Fibroblast of lung (primary cell): Measurements from ENCODE around the gene NHSL2. TPM values are rescaled to one million over a fixed set of nuclear protein-coding genes. Genes with fewer than 3 reads are reported as not detected.
A peak's percentile ranks its signal among the peaks of the same experiment; 100 is the strongest.

Experiments
- DNase-seq, 2 donors: peaks; one replicate each; pipeline versions ENCODE4 v3.0.0 to v3.0.0-alpha.2; 2010; ENCODE audit warnings: low read depth in 2 of 2
- H2AFZ ChIP-seq: 2 replicates; pipeline ENCODE4 v1.5.1; 2012; ENCODE audit warnings: low read length, control low read depth, inconsistent platforms
- H3K27ac ChIP-seq: 2 replicates; pipeline ENCODE4 v1.5.1; 2011; ENCODE audit warnings: low read length, control low read depth; ENCODE audit not compliant: insufficient read depth
- H3K27me3 ChIP-seq: 2 replicates; pipeline ENCODE4 v1.5.1; 2011; ENCODE audit warnings: mild to moderate bottlenecking, low read length; ENCODE audit not compliant: control insufficient read depth, insufficient read depth
- H3K36me3 ChIP-seq: 2 replicates; pipeline ENCODE4 v1.5.1; 2011; ENCODE audit warnings: low read length; ENCODE audit not compliant: control insufficient read depth, insufficient read depth
- H3K4me1 ChIP-seq: 2 replicates; pipeline ENCODE4 v1.5.1; 2011; ENCODE audit warnings: low read length; ENCODE audit not compliant: control insufficient read depth, insufficient read depth; ENCODE audit errors: extremely low read depth
- H3K4me2 ChIP-seq: 2 replicates; pipeline ENCODE4 v1.5.1; 2011; ENCODE audit warnings: low read length, control low read depth; ENCODE audit not compliant: insufficient read depth; ENCODE audit errors: extremely low read depth
- H3K4me3 ChIP-seq, 4 experiments: fragments of 200-600 bp in 1 of 4; sonication (generic) in 1 of 4; replicated peaks in 1 of 4; 2 replicates each; pipeline ENCODE4 v1.5.1; 2011 to 2016; ENCODE audit warnings: low read length in 4 of 4, low read depth in 3 of 4, mild to moderate bottlenecking in 3 of 4, control low read depth in 2 of 4, inconsistent platforms in 1 of 4, mixed read lengths in 1 of 4; ENCODE audit not compliant: insufficient read depth in 1 of 4; ENCODE audit errors: control extremely low read depth in 1 of 4
- H3K79me2 ChIP-seq: 2 replicates; pipeline ENCODE4 v1.5.1; 2012; ENCODE audit warnings: mild to moderate bottlenecking, low read length, inconsistent platforms; ENCODE audit not compliant: control insufficient read depth, insufficient read depth
- H3K9ac ChIP-seq: 2 replicates; pipeline ENCODE4 v1.5.1; 2011; ENCODE audit warnings: mild to moderate bottlenecking, low read length, control low read depth; ENCODE audit not compliant: insufficient read depth
- H3K9me3 ChIP-seq: 2 replicates; pipeline ENCODE4 v1.5.1; 2012; ENCODE audit warnings: low read depth, low read length; ENCODE audit not compliant: control insufficient read depth, insufficient read depth
- H4K20me1 ChIP-seq: 2 replicates; pipeline ENCODE4 v1.5.1; 2011; ENCODE audit warnings: low read length; ENCODE audit not compliant: control insufficient read depth, insufficient read depth; ENCODE audit errors: extremely low read depth
- EZH2 ChIP-seq: IDR thresholded peaks from 2 replicates; pipeline ENCODE4 v1.5.1; 2012; ENCODE audit warnings: low read length, control low read depth, mild to moderate bottlenecking; ENCODE audit errors: missing control alignments
- polyA plus RNA-seq, 2 donors: library from polyadenylated mRNA; depleted of rRNA in 1 of 2; stranded (reverse) in 1 of 2; unstranded in 1 of 2; fragments of >200 nt; gene quantifications; 2 replicates each; pipeline ENCODE4 v1.2.1, GENCODE V29; 2011 to 2012; ENCODE audit warnings: missing spikeins in 1 of 2
- total RNA-seq: library from RNA; depleted of rRNA; stranded (reverse); fragments of >200 nt; gene quantifications from 2 replicates; pipeline ENCODE4 v1.2.1, GENCODE V29; 2014
- TF ChIP-seq, protein P1 (sequence below), 2 donors: IDR thresholded peaks in 1 of 2; conservative IDR thresholded peaks in 1 of 2; 1 replicate in 1 of 2; 2 replicates in 1 of 2; pipeline ENCODE4 v1.5.1; 2011 to 2012; ENCODE audit warnings: low read length in 2 of 2, control low read depth in 1 of 2, inconsistent platforms in 1 of 2, low read depth in 1 of 2, mild to moderate bottlenecking in 1 of 2

Gene NHSL2
- total and polyA plus RNA-seq, 2 donors (not counting 1 experiment from before 2014, with no cell fraction given), result 4.3 to 9.7 TPM

DNA sequence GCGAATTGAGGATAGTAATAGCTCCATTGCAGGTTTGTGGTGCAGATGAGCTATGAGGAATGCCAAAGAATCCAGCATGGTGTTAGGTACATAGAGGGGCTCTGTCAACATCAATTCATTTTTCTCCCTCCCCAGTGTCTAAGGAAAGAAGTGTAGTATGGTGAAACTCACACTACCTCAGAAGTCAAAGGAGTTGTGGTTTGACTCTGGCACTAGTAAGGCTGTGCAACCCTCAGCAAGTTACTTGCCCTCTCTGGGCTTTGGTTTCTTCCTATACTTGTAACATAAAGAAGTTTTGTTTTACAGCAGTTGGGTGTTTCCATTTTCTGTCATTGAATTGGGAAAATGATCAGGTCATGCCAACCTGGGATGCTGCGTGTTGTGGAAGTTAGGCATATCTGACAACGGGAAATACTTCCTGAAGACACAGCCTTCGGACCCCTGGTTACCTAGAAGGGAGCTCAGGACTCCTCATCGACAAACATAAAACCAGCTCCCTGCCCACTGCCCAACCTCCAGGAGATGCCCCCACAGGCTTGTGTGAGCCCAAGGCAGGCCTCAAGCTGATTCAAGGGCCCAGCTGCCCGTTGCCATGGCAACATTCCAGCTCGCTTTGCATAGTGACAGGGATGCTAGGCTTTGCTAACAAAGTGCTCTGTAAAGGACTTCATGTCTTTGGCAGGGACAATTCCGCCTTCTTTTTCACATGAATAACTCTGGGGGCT lies 149.7 kb downstream of the NHSL2 start:
- Histone ChIP-seq H3K9me3 (no peaks in the 10 kb centered on the region), H3K79me2 (no peaks in the 10 kb centered on the region), H3K27ac (no peak overlapping the region), H2AFZ (no peak overlapping the region), H3K9ac (no peak overlapping the region), H3K4me2 (no peak overlapping the region), H4K20me1 (no peaks in the 10 kb centered on the region), H3K4me1 (no peaks in the 10 kb centered on the region), H3K27me3 (no peaks in the 10 kb centered on the region), H3K36me3 (no peaks in the 10 kb centered on the region), H3K4me3 (no peak overlapping the region)
- no peak for DNase-seq
- TF ChIP-seq, protein P1, sequence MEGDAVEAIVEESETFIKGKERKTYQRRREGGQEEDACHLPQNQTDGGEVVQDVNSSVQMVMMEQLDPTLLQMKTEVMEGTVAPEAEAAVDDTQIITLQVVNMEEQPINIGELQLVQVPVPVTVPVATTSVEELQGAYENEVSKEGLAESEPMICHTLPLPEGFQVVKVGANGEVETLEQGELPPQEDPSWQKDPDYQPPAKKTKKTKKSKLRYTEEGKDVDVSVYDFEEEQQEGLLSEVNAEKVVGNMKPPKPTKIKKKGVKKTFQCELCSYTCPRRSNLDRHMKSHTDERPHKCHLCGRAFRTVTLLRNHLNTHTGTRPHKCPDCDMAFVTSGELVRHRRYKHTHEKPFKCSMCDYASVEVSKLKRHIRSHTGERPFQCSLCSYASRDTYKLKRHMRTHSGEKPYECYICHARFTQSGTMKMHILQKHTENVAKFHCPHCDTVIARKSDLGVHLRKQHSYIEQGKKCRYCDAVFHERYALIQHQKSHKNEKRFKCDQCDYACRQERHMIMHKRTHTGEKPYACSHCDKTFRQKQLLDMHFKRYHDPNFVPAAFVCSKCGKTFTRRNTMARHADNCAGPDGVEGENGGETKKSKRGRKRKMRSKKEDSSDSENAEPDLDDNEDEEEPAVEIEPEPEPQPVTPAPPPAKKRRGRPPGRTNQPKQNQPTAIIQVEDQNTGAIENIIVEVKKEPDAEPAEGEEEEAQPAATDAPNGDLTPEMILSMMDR (conservative IDR thresholded peaks at IDR 0.05 in 1 of 2, IDR thresholded peaks at IDR 0.05 in 1 of 2; ENCODE audit: low read depth in 1 of 2, low read length in 2 of 2), result no peak
- TF ChIP-seq EZH2, result no peak

DNA sequence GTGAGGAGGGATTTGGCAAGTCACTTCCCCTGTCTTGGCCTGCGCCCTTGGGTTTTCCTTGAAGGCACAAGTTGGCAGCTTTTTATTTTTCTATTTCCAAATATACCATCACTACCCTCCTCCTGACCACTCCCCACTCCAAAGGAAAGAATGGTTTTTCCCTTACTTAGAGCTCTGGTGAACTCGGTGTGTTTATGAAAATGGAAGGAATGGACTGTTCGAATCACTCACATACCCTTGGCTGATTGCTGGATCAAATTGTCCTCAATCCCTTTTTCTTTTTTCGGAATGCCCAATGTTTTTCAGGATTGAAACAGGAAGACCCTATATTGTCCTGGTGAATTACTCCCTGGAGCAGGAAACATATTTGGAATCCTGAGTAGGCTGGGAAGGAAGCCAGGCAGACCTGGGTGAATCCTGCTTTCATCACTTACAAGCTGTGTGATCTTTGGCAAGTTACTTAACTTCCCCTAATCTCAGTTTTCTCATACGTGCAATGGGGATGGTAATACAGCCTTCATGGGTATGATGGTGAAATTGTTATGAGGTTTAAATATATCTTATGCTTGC lies 150.4 kb downstream of the NHSL2 start:
- Histone ChIP-seq H3K4me1 (no peaks in the 10 kb centered on the region), H3K9me3 (no peaks in the 10 kb centered on the region), H3K36me3 (no peaks in the 10 kb centered on the region), H2AFZ (no peak overlapping the region), H3K4me2 (no peak overlapping the region), H4K20me1 (no peaks in the 10 kb centered on the region), H3K9ac (no peak overlapping the region), H3K27ac (no peak overlapping the region), H3K79me2 (no peaks in the 10 kb centered on the region), H3K27me3 (no peaks in the 10 kb centered on the region), H3K4me3 (no peak overlapping the region)
- no peak for TF ChIP-seq EZH2
- TF ChIP-seq, protein P1 (conservative IDR thresholded peaks at IDR 0.05 in 1 of 2, IDR thresholded peaks at IDR 0.05 in 1 of 2; ENCODE audit: low read depth in 1 of 2, low read length in 2 of 2), result no peak
- DNase-seq, result peak in 1 of 2 donors; percentile 36

GRCh38 chrX:72062916-72063315 lies 152.3 kb downstream of the NHSL2 start:
- TF ChIP-seq, protein P1 (conservative IDR thresholded peaks at IDR 0.05 in 1 of 2, IDR thresholded peaks at IDR 0.05 in 1 of 2; ENCODE audit: low read depth in 1 of 2, low read length in 2 of 2), result no peak
- no peak for TF ChIP-seq EZH2
- peak in 1 of 2 donors; percentile 45 for DNase-seq
- Histone ChIP-seq H3K27me3 (no peaks in the 10 kb centered on the region), H3K79me2 (no peaks in the 10 kb centered on the region), H3K36me3 (no peaks in the 10 kb centered on the region), H2AFZ (no peak overlapping the region), H3K9ac (no peak overlapping the region), H3K27ac (no peak overlapping the region), H3K9me3 (no peaks in the 10 kb centered on the region), H4K20me1 (no peaks in the 10 kb centered on the region), H3K4me2 (no peak overlapping the region), H3K4me1 (no peaks in the 10 kb centered on the region), H3K4me3 (no peak overlapping the region)
